NCI-H1092 (cell line): ENCODE data around the gene S100A11.
A peak's percentile ranks its signal among the peaks of the same experiment; 100 is the strongest.

ENCODE experiments used
- DNase-seq: peaks from one replicate; lab custom pipeline; 2025; lab: John Stamatoyannopoulos, UW

The S100A11 gene

DNA sequence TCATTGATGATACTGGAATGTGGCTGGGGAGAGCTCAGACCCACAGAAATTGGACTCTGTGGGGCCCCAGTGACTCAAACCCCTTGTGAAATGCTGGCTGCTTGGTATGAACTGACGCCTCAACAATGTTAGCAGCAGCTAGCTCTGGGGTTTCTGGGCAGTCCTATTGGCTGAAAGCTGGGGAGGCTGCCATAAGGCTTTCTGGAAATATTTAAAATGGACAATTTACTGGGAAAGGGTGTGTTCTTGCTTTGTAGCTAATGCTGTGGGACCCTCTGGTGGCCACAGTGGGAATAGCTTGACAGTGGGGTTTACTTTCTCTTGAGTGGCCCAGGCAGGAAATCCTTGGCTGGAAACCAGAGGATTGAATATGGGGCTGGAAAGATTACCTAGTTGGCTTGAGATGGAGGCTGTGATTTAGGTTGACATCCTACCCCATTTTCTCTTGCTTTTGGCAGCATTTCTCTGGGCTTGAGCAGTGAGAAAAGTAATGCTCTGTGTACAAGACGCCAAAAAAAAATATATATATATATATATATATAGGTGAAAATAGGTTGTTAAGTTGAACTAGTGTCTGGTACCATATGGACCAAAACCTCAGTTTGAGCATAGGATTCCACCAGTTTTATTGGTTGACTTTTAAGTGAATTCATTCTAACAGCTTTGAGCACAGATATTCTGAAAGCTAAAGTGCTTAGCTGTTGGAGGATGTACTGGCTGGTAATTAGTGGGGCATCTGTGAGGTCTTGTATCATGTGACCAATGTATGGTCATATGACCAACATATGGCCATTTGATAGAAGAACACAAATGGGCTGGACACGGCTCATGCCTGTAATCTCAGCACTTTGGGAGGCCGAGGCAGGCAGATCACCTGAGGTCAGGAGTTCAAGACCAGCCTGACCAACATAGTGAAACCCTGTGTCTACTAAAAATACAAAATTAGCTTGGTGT, 34.9 kb downstream of the S100A11 start:
- peak; percentile 62 for DNase-seq

DNA sequence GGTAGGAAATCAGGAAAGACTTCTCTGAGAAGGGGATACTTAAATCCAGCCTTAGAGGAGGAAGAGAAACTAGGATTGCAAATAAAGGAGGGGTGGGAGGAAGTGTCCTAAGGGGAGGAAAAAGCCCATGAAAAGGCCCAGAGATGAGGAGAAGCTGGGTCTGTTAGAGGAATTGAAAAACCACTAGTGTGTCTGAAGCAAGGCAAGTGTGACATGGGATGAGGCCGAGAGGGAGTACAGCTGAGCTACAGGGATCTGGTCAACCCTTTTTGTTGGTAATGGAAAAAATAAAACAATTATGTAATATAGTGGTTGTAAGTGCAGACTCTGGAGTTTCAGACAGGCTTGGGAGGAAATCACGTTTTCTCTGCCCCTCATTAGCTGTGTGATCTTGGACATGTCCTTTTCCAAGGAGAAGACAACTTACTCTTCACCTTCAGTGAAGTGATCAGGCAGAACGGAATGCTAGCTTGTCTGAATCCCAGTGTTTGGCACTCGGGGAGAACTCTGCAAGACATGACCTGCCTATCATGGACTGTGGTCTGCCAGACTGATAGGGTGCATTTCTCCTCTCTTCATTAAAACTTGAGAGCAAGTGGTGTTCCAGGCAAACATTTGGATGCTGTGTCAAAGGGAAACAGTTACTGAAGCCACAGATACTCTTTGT, 35.7 kb downstream of the S100A11 start:
- no peak for DNase-seq

DNA sequence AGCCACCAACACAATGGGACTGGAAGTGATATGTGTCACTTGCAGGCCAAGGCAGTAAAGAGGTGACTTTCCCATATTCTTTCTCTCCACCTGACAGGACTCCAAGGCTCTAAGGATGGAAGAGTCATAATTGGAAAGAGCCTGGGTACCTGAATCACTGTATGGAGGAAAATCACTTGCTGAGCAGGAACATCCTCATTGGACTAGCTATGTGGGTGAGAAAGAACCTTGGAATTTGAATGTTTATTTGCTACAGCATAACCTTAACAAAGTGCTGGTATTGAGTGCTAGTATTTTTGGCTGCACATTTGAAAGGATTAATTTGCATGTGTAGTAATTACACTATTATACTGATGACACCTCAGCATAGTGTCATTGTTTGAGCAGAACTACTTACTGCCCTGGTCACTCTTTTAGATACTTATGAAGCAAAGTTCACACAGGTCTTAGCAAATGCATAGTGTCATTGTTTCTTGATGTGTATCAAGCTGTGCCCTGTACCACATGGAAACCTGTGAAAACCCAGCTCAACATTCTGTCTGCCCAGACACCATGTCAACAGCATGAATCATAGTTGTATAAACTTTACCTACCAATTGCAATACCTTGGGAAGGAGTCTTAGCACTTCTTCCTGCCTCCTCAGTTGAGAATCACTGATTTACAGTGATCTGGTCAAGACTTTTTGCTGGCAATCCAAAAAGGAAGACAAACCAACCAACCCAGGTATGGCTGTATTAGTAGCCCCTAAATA, 38.0 kb downstream of the S100A11 start:
- no peak for DNase-seq

DNA sequence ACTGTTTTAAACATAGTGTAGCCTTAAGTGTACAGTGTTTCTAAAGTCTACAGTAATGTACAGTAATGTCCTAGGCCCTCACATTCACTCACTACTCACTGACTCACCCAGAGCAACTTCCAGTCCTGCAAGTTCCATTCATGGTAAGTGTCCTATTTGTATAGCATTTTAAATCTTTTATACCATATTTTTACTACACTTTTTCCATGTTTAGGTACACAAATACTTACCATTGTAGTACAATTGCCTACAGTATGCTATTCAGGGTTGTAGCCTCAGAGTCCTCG, 39.6 kb downstream of the S100A11 start:
- no peak for DNase-seq

DNA sequence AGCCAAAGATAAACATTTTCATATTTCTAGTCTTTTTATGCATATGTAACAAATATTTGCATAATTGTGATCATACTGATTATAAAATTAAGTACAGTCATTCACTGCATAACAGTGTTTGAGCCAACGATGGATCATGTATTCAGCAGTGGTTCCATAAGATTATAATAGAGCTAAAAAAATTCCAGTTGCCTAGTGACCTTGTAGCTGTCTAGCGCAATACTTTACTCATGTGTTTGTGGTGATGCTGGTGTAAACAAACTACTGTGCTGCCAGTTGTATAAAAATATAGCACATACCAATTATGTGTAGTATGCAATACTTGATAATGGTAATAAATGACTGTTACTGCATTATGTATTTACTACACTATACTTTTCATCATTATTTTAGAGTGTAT, 41.0 kb downstream of the S100A11 start:
- no peak for DNase-seq

DNA sequence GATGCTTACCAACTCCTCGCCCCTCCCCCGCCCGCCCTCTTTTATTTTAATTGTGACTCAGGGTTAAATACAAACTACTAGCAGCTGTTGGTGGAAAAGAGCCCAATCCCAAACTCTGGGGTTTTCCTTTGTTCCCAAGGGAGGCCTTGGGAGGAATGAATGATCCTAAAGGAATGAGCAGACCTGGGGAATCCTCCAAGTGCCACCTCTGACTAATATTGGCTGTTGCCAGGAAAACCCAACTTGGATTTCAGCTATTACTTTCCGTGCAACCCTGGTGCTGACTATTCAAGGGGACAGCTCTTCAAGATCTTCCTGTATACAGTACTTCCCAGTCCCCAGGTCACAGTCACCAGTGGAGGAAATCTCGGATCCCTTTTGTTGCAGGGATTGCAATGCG, 41.8 kb downstream of the S100A11 start:
- no peak for DNase-seq

DNA sequence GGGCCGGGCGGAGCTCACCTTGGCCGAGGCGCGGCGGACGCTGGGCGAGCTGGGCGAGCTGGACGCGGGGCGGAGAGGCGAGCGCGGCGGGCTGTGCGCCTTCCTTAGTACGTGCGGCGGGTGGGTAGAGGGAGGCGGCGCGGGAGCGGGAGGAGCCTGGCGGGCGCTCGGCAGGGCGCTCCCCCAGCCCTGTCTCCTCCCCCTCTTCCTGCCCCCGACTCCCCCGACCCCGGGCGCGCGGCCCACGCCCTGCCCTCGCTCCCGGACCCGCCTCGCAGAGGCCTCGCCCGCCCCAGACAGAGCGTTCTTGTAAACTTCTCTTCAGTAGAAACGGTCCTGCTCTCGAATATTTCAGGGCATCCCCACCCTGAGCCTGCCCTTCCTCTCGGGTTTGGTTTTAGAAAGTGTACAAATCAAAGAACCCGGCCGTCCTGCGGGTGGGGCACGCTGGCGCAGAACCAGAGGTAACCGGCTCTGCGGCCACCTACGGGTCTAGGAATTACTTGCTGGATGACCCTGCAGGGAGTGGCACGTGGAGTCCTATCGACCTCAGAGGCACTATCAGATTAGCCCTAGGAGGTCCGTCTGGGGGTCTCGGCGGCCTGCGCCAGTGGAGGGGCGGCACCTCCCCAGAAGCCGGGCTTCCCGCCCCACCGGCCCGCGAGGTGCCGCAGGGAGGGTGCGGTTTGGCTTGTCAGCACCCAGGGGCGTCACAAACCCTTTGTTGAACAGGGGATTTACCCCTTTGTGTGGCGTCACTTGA, 42.9 kb downstream of the S100A11 start, which contains the start of gene S100A10:
Gene S100A10 (minus strand): TSS at position 126 of the 763 bp plus-strand sequence. CDS start 7,629 bp downstream, outside the sequence.
- no peak for DNase-seq

DNA sequence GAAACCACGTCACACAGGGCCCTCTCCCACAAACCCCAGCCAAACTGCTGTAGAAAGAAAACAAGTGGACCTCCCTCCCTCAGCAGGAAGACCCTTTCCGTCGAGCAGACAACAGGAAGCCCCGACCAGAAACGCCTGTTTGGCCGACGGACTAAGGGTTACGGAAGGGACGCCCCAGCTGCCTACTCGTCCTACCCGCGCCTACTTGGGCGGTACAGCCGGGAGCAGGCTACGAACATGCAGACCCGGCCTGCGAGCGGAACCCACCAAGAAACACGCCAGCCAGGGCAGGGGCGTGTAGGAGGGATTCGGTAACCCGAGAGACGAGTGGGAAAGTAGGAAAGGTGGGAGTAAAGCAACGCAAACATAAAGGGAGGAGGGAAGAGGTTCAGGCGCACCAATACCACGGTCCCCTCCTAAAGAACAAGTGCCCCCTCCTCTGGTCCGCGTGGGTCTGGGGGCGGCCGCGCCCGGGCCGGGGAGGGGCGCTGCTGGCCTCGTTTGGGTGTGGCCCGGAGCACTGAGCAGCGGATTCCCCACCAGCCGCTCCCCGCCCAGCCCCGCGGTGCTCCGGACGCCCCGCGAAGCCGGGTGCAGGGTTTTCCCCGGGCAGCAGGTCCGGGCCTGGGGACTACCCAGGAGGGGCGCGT, 43.6 kb downstream of the S100A11 start:
- DNase-seq: no peak

DNA sequence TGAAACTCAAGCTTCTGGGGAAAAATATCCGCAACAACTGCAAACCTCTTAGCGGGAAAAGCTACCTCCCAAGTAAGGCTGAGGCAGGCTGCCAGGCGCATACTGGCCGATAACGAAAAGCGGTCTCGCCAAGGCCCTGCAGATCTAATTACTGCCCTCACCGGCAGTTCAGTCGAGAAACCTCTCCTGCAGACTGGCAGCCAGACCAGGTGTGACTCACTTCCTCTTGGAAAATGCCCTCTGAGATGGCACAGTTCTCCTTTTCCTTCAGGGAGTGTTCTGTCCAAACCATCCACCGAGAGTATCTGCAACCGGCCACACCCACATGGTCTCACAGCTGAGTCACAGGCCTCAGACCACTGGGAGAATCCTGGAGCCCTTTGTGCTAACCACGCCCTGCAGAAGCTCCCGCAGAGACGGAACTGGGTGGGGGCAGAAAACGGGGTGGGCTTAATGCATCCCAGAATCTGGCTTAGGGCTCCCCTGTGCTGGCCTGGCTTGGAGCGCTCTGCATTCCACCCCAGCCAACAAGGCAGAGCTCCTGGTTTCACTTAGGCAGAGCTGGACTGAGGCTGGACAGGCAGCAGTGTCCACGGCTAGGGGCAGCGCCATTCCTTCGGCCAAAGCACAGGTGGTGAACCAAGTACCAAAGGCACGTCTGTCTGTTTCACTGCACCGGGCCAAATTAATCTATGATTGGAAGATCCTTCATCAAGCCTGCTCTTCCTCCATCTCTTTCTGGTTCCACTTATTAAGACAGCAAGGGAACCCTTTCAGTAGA, 44.3 kb downstream of the S100A11 start:
- DNase-seq: no peak

DNA sequence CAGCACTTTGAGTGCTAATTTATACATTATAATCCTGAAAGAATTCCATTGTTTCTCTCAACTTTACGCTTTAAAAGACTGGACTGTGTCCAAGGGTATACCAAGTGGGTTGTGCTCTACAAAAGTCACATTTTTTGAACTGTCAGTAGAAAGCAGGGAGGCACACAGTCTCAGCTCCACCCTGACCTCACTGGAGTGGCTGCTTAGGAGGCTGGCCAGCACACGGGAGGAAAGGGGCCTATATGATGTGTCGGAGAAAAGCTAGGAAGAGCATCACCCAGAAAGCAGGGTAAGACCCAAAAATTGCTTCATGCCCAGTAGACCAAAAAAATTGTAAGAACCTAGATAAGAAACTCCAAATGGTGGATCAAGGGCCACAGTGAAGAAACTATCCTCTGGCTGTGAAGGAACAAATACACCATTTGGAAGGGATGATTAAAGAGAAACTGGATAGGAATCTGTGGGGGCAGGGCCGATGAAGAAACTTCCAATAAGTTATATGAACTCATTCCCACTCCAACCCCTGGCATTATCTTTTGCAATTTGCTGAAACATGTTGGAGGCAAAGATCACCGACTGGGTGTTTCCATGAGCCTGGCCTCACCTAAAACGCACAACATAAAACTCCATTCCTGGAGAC, 45.0 kb downstream of the S100A11 start:
- DNase-seq: no peak

DNA sequence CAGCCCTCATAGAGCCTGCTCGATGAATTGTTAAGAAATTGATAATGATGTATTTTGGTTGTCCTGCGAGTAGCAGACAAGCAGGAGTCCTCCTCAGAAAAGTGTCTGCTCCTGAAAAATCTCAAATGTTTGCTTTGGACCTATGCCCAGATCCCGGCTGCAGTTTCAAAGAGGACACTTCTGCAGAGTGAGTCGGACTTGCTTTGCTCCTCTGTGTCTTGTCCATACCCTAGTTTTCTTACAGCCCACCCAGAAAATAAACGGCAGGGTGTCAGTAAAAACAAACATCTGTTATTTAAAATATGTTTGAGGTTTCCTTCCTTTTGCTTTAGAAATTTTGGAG, 46.0 kb downstream of the S100A11 start:
- DNase-seq: peak; percentile 16

DNA sequence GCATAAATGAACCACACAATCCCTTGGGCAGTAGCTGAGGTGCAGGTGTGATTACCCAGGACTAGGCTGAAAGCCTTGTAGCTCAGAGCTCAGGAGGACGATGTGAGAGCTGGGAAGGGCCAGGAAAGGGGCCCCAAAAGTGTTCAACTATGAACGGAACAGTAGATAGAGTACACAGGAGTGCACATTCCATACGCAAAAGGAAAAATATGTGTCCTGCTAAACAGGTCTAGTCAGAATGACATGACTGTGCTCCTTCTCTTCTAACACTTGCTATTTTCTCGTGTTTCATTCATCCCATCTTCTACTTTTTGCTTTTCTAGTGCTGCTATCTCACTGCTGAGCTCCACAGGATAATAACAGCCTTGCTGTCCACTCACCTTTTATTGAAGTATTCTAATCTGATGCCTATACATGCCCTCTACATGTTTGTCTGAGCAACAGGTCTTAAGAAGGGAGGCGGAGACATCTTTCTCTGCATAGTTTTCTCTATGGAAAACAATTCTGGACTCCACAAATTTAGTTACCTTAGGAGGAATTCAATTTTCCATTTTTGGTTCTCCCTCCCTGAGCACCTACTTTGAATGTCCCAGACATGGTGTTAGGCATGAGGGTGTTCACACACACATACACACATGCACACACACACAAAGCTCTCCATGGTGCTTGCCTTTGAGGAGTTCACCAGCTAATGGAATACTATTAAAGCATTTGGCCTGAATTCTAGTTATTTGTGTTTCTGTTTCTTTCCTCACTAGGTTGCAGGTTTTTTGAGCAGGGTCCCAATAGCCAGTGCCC, 46.5 kb downstream of the S100A11 start:
- DNase-seq: no peak

DNA sequence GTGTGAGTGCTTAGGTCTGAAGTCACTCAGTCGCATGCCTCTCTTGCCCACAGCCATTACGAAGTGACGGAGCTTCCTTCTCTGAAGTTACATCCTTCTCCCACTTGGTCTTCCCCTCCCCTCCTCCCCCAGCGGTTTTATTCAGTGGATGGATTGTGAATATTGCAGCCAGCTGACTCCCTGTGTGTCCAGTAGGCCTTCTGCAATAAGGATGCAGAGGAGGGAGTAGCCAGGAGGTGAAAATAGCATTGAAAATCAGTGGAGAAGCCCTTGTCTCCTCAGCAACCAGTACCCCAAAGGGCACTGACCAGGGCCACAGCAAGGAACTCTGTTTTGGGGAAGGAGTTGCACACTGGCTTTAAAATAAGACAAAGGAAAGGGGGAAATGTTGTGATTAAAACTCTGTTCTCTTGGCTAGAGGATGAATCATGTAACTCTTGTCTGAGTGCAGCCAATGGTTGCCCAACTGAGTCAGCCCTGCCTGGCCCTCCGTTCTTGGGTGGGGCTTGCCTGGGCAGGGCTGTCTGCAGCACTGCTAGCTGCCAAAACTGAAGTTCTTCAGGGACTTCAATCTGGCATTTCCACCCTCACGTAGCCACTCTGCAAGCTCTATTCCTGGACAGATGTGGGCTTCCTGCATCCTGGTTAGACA, 47.5 kb downstream of the S100A11 start:
- DNase-seq: no peak

DNA sequence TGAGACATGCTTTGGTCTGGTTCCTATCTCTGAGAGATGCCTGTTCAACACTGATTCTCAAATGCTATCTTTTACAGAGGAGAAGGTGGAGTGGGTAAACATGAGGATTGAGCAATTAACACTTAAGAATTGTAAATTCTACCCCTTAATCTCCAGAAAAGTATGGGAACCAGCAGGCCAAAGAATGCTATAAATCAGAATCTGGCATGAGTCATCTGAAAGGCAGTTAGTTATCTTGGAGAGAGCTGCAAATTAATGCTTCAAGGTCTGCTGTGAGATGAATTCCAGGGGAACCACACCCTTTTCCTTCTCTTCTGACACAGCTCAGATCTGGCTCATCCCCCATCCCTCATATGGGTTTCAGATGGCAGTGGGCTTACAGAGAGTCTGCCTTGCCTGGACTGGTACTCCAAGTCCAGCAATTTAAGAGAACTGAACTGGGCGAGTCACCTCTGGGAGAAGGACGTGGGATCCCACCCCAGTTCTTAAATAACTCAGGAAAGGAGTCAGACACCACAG, 48.3 kb downstream of the S100A11 start:
- DNase-seq: no peak

DNA sequence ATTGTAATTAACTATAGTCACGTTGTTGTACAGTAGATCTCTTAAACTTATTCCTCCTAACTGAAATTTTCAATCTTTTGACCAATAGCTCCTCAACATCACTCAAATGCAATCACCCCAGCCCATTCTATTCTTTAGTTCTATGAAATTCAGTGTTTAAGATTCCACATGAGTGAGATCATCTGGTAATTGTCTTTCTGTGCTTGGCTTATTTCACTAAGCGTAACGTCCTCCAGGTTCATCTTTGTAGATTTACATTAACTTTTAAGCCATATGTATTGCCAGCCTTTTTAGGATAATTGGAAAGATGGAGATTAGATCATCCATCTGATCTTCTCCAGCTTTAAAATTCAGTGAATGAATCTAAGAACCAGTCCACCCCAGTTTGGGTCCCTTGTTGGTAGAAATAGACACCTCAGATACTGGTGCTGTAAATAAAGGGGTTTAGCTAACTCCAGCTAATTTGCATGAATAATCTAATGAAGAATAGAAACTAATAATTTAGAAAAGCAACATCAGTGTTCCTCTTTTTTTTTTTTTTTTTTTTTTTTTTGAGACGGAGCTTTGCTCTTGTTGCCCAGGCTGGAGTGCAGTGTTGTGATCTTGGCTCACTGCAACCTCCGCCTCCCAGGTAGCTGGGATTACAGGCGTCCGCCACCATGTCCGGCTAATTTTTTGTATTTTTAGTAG, 50.2 kb downstream of the S100A11 start:
- DNase-seq: no peak

DNA sequence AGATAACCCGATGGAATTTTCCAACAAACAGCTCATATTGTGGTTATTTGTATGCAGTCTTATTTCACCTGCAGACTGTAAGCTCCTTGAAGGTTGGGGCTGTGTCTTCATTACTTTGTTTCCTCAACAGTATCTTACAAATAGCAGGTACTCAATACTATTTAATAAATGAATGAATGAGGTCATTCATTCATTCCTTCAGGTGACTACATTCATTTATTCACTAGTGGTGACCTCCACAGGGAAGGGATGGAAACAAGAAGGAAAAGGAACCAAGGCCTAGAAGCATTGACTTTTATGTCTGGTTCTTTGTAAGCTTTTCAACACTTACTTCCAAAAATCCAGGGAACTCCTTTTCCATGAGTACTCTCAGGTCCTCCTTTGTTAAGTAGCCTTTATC, 51.0 kb downstream of the S100A11 start:
- no peak for DNase-seq

DNA sequence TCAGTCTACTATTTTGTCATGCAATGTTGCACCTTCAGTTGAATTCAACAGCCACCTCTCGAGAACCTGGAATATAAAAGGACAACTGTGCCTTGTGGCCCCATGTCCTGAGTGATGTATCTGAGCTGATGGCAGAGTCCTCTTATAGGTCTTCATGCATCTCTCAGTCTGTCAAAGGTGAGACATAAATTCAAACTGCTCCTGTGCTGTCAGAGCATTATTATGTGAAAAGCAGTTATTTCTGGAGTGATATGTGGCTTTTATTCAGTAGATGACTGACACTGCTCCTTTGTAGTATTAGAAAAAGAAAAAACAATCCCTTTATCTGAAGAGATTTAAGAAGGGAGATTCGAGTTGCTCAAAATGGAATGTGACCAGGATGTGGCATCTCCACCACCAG, 51.5 kb downstream of the S100A11 start:
- DNase-seq: no peak

DNA sequence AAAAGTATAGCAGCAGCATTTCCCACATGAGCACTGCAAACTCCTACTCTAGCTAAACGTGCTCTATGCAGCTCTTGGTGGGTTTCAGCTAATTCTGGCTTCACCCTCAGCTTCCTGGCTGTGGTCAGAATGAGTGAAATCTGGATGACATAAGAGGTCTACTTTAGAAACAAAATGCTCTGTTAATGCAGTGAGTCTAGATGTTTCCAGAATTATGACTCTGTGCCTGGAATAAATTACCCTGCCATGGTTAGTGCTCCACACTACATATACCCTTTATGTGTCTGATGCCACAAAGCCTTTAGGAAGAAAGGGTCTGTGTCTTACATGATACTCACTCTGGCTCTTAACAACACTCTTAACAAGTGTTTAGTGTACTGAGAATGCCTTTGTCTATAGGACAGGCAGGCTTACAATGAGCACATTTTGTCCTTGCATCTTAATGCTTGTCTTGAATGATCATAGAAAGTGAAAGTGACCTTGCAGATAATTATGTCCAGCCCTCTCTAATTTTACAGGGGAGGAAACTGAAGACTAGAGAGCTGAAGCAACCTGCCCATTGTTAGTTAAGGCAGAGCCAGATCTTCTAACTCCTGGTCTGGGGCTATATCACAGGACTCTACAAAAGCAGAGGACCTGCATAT, 52.4 kb downstream of the S100A11 start:
- DNase-seq: no peak
